ENCODE results near the gene ENKUR.
"Not testable (repeated sequence)": the region's sequence is repeated elsewhere in the genome, so short reads cannot be mapped to it uniquely, and the experiment has no call there.

ENKUR gene

GRCh38 chr10:25018703-25019102, 2.7 kb upstream of the ENKUR start:
- DNase-seq, result no peak

- DNase-seq, result peak in 1 of 5 experiments; percentile 1
These were observed 1.7 kb upstream of the ENKUR start for GRCh38 chr10:25017661-25018060.

- peak in 1 of 5 experiments; percentile 67 for DNase-seq
These were observed 1.2 kb upstream of the ENKUR start for GRCh38 chr10:25017154-25017590.

GRCh38 chr10:25016376-25017153, 607 bp upstream of the ENKUR start, which contains the start of gene THNSL1:
THNSL1 (plus strand) TSS chr10:25016612; CDS start chr10:25023224, 6,612 bp downstream.
- DNase-seq, result peak; percentile 91 to 99 (median 96)

- DNase-seq, result no peak
These were observed 1.4 kb downstream of the ENKUR start for GRCh38 chr10:25014579-25014978.

GRCh38 chr10:25011591-25011990, 4.4 kb downstream of the ENKUR start:
- not testable (repeated sequence) for DNase-seq

- DNase-seq, result no peak
These were observed 17.9 kb downstream of the ENKUR start for GRCh38 chr10:24998044-24998443.

- no peak for DNase-seq
These were observed 20.9 kb downstream of the ENKUR start for GRCh38 chr10:24995072-24995471.

- DNase-seq, result no peak
These were observed 22.6 kb downstream of the ENKUR start for GRCh38 chr10:24993237-24993958.

GRCh38 chr10:24992512-24993133, 23.3 kb downstream of the ENKUR start:
- no peak for DNase-seq

GRCh38 chr10:24991298-24991697, 24.7 kb downstream of the ENKUR start:
- DNase-seq, result no peak

- no peak for DNase-seq
These were observed 26.1 kb downstream of the ENKUR start for GRCh38 chr10:24989867-24990266.

GRCh38 chr10:24988831-24989640, 26.9 kb downstream of the ENKUR start:
- no peak for DNase-seq

- DNase-seq, result no peak
These were observed 31.1 kb downstream of the ENKUR start for GRCh38 chr10:24984906-24985305.

- no peak for DNase-seq
These were observed 32.0 kb downstream of the ENKUR start for GRCh38 chr10:24983946-24984345.

- DNase-seq, result no peak
These were observed 32.8 kb downstream of the ENKUR start for GRCh38 chr10:24983130-24983529.

GRCh38 chr10:24982319-24983112, 33.4 kb downstream of the ENKUR start:
- DNase-seq, result no peak

GRCh38 chr10:24981161-24981710, 34.7 kb downstream of the ENKUR start:
- DNase-seq, result no peak

- DNase-seq, result no peak
These were observed 36.3 kb downstream of the ENKUR start for GRCh38 chr10:24979685-24980084.

- no peak for DNase-seq
These were observed 41.0 kb downstream of the ENKUR start for GRCh38 chr10:24974976-24975375.

- DNase-seq, result no peak
These were observed 42.8 kb downstream of the ENKUR start for GRCh38 chr10:24973163-24973562.
